HG02678 (cell line): ENCODE data around the gene FAM236D.
"Not testable (repeated sequence)": the region's sequence is repeated elsewhere in the genome, so short reads cannot be mapped to it uniquely, and the experiment has no call there.

Experiments used
- ATAC-seq: cut with Tn5 transposase; IDR thresholded peaks from one replicate; pipeline ENCODE4 v1.9.1; 2021; ENCODE audit warnings: mild to moderate bottlenecking, moderate library complexity; ENCODE audit not compliant: unreplicated experiment

FAM236D gene

DNA sequence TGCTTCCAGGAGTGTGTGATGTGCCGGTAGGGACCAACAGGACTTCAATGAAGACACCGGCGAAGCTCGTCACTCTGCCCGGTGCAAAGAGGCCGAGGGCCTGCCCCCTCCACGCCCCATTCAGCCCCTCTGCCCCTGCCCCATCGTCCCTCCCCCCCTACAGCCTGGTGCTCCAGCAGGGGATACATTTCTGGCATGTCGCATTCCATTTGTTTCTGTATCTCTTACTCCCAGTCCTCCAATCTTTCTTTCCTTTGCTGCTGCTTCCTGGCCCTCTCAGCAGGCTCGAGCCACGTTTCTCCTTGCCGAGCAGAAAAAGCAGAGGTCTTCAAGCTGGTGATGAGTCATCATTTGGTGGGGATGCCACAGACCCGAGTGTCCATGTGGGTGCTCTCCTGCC lies at the start of gene FAM236D:
Gene FAM236D, minus strand, starts transcription at position 101 of the 400 bp plus-strand sequence. Its CDS starts 100 bp downstream, at position 1.
- not testable (repeated sequence) for ATAC-seq

DNA sequence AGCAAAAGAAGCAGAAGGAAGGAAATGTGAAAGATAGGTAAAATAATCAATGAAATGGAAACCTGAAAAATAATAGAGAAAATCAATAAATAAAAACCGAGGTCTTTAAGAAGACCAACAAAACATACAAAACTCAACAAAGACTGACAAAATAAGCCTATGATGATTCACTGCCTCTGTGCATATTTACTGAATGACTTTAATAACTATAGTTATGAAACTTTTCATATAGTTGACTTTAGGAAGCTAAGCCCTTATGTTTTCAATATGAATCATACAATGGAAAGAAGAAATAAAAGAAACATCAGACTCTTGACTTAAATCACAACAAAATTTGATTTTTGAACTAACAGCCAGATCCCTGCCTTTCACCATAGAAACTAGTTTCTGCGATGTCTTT lies 29.5 kb upstream of the FAM236D start:
- ATAC-seq, result not testable (repeated sequence)

DNA sequence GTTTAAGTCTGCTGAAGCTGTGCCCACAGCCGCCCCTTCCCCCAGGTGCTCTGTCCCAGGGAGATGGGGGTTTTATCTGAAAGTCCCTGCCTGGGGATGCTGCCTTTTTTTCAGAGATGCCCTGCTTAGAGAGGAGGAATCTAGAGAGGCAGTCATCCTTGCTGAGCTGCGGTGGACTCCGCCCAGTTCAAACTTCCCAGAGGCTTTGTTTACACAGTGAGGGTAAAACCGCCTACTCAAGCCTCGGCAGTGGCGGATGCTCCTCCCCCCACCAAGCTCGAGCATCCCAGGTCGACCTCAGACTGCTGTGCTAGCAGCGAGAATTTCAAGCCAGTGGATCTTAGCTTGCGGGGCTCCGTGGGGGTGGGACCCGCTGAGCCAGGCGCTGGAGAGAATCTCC lies 22.7 kb upstream of the FAM236D start:
- not testable (repeated sequence) for ATAC-seq

DNA sequence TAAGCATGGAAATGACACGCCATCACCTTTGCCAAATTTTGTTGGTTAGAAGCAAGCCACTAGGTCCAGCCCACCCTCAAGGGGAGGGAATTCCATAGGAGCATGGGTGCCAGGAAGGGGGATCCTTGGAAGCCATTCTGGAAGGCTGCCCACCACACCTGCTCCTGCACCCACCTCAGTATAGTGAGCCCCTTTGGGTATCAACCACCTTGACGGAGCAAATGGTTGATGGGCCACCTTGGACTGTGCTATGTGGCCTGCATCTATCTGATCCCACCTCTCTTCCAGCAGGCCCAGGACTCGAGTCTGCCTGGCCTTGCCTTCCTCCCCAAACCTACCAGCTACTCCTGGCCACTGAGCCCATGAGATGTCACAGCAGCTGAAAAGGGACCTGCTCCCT lies 17.6 kb downstream of the FAM236D start:
- ATAC-seq, result not testable (repeated sequence)

DNA sequence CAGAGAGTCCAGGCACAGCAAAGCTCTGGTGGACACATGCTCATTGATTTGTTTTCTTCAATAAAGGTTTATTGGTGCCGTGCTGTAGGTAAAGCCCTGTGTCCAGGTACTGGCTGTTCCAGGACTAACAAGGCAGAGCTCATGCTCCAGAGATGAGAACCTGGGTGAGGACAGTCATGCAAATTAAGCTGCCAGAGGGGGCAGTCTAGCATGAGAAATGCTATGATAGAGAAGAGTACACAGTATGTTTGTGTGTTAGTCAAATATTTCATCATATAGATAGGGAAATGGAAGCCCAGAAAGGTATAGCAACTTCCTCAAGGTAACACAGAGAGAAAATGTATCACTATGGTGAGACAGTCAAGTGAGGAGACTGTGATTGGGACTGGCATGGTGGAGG lies 19.9 kb downstream of the FAM236D start:
- not testable (repeated sequence) for ATAC-seq

DNA sequence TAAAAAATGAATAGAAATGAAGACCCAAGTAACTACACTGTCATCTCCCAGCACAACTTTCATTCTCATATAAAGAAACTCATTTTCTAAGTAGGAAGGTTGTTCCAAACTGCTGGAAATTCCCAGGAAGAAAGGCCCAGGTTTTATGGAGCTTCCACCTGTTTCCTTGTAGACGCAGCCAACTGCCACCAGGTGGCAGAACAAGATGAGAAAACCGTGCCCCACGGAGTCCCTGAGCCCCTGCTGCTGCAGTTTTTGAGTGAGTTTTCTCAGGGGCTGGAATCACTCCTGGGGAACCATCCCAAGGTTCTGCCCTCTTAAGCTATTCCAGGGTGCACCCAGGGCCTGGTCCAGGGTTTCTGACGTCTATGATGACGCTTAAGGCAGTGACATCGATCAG lies 24.0 kb downstream of the FAM236D start:
- not testable (repeated sequence) for ATAC-seq

DNA sequence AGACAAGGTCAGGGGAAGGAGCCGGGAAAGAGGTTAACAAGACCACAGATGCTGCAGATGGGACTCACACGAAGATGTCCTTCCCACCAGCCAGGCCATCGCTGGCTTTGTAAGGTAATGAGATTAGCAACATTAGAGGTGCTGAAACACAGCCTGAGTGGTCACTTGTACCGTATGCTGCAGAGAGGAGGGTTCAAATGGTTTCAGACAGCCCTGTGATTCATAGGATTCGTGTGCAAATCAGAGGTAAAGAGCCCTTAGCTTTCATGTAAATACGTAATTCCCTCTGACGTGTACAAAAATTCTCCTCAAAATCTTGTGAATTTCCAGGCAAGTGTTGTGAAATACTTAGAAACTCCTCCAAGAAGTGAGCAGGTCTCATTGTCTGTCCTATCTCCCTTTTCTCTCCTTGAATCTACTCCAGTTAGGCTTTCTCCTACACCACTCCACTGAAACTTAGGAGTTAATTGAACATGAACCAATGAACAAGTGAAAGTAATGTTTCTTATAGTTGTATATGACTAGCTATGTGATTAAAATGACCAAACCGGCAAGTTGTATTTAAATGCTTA lies 24.6 kb downstream of the FAM236D start:
- ATAC-seq, result not testable (repeated sequence)

DNA sequence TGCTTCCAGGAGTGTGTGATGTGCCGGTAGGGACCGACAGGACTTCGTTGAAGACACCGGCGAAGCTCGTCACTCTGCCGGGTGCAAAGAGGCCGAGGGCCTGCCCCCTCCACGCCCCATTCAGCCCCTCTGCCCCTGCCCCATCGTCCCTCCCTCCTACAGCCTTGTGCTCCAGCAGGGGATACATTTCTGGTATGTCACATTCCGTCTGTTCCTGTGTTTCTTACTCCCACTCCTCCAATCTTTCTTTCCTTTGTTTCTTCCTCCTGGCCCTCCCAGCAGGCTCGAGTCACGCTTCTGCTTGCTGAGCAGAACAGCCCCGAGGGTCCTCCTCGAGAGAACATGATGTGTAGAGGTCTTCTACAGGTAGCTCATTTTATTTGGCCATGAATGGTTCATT lies 25.4 kb downstream of the FAM236D start, which contains the start of gene FAM236B:
Gene FAM236B, minus strand, starts transcription at position 101 of the 400 bp plus-strand sequence. Its CDS starts 100 bp downstream, at position 1.
- ATAC-seq, result not testable (repeated sequence)

DNA sequence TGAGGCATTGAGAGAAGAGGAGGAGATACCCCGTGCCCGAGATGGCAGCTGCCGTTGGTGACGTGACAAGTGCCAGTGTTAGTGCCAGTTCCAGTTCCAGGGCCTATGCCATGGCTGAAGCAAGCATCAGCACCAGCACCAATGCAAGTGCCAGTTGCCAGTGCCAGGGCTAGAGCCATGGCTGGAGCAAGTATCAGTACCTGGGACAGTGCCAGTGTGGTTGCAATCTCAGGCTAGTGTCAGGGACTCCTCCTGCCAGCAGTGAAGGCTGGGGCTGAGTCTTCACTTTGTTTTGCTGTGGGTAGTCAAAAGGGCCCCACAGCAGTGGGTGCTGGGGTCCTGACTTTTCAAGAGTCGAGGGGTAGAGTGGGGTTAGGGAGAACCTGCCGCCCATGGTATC lies 29.9 kb downstream of the FAM236D start:
- ATAC-seq, result not testable (repeated sequence)

DNA sequence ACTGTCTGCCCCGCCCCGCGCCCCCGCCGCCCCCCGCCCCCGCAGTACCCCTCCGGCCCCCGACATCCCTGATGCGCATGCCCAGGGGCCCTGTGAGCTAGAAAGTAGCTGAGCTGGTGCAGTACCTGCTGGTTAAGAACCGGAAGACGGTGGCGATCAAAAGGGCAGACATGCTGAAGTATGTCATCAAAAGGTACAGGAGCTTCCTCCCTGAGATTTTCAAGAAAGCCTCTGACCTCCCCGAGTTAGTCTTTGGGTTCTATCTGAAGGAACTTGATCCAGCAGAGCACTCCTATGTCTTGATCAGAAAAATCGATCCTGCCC lies 30.6 kb downstream of the FAM236D start:
- ATAC-seq, result peak; percentile 80

DNA sequence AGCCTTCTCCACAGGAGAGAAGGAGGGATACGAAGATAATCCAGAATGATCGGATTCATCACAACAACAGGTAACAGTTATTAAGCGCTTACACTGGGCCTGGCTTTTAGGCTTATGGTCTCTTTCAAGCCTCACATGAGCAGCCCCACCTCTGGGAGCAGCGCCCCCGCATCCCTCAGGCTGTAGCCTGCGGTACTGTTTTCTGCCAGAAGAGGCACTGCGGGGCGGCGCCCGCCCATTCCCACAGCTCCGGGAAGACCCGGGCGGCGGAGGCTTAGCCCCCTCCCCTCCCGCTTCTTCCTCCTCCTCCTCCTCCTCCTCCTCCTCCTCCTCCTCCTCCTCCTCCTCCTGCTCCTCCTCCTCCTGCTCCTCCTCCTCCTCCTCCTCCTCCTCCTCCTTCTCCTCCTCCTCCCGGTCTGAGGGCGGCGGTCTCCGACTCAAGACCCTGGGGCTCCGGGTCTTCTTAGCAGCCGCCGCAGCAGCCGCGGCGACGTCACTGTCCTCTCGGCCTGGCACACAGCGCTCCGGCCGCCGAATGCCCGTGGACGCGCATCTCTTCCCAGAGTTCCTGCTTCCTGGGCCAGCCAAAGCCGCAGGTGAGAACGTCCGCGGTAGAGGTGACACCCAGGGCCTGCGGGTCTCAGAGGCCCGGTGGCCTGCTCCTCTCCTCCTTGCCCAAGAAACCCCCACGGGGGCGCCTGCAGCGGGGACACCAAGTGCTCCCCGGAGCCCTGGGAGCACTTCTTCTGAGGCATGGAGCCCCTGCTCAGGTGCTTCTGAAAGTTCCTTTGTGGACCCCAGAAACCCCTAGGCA lies 31.1 kb downstream of the FAM236D start, which contains the start of gene DMRTC1B:
Gene DMRTC1B, plus strand, starts transcription at position 238 of the 814 bp plus-strand sequence. CDS start 68,246 bp downstream, outside the sequence.
- peak; percentile 89 for ATAC-seq

DNA sequence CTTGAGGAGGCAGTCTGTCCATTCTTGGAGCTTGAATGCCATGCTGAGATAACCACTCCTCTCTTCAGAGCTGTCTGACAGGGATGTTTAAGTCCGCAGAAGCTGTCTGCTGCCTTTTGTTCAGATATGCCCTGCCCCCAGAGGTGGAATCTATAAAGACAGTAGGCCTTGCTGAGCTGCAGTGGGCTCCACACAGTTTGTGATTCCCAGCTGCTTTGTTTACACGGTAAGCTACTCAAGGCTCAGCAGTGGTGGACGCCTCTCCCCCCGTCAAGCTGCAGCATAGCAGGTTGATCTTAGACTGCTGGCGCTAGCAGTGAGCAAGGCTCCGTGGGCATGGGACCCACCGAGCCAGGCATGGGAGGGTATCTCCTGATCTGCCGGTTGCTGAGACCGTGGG lies 47.6 kb downstream of the FAM236D start:
- ATAC-seq, result not testable (repeated sequence)
